GM10248 (cell line): ENCODE results near the gene HEBP1.

ENCODE experiments used
- CTCF ChIA-PET: fragments of 300-600 bp; sonication (Branson Sonifier 250); formaldehyde crosslinking; extraction: SDS; loops from one replicate; lab custom pipeline; 2021; ENCODE audit warnings: antibody characterized with exemption; lab: Yijun Ruan, JAX
- POLR2A ChIA-PET: fragments of 350-650 bp; sonication (Branson Sonifier 250); formaldehyde crosslinking; extraction: SDS; loops from one replicate; lab custom pipeline; 2020; ENCODE audit warnings: antibody characterized with exemption; lab: Yijun Ruan, JAX
- DNase-seq: peaks from one replicate; pipeline ENCODE4 v3.0.0; 2012; ENCODE audit errors: extremely low spot score
- TF ChIP-seq, protein P1 (sequence below): IDR thresholded peaks from 2 replicates; pipeline ENCODE4 v1.5.1; 2012; ENCODE audit warnings: mild to moderate bottlenecking, low read depth; ENCODE audit errors: extremely low read depth, missing control alignments, control extremely low read depth

Gene HEBP1, protein sequence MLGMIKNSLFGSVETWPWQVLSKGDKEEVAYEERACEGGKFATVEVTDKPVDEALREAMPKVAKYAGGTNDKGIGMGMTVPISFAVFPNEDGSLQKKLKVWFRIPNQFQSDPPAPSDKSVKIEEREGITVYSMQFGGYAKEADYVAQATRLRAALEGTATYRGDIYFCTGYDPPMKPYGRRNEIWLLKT

DNA sequence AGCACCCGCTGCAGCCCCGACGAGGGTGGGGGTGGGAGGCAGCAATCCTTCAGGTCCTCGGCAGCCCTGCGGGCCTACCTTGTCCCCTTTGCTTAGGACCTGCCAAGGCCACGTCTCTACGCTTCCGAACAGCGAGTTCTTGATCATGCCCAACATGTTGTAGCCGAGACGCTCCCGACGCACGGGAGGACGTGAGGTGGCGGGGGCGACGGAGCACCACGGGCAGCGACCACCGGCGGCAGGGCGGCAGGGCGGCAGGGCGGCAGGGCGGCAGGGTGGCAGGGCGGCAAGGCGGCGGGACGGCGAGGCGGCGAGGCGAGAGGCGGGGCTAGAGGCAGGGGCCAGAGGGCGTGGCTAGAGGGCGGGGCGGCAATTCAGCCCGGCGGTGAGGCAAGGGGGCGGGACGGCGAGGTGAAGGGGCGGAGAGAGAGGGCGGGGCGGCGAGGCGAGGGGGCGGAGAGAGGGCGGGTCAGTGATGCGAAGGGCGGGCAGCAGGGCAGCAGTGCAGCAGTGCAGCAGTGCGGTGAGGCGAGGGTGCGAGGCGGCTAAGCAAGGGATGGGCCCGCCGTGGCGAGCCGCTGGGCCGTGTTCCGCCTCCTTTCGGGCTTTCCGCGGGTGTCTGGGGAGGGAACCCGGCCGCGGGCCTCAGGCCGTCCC, at the start of gene HEBP1:
TSS of gene HEBP1 (minus strand) at position 307 of the 657 bp plus-strand sequence. CDS start at position 156, 151 bp downstream.
- ChIA-PET POLR2A (no interaction called here), CTCF (interaction anchor here (1.6 kb wide), 1 partner anchor 212 kb away, joined by 4 read pairs; no protein-coding TSS in a partner anchor)
- DNase-seq = peak; percentile 98
- TF ChIP-seq, protein P1, sequence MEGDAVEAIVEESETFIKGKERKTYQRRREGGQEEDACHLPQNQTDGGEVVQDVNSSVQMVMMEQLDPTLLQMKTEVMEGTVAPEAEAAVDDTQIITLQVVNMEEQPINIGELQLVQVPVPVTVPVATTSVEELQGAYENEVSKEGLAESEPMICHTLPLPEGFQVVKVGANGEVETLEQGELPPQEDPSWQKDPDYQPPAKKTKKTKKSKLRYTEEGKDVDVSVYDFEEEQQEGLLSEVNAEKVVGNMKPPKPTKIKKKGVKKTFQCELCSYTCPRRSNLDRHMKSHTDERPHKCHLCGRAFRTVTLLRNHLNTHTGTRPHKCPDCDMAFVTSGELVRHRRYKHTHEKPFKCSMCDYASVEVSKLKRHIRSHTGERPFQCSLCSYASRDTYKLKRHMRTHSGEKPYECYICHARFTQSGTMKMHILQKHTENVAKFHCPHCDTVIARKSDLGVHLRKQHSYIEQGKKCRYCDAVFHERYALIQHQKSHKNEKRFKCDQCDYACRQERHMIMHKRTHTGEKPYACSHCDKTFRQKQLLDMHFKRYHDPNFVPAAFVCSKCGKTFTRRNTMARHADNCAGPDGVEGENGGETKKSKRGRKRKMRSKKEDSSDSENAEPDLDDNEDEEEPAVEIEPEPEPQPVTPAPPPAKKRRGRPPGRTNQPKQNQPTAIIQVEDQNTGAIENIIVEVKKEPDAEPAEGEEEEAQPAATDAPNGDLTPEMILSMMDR = no peak

DNA sequence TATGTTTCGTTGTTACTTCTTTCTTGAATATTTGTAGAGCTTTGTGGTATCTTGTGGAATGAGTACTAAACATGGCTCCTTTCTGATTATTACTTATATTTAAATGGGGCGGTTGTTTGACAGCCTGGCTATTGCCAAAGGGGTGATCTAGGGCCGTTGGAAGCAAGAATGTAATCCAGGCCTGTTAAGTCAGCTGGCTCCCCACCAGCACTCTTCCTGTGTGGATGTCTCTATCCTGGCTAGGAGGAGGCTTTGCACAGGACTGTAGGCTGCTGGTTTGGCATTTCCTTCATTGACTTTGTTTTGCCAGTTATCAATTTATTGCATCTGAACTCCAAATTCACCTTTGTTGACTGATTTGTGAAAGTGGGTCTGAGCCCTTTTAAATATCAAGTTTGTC, 49.8 kb upstream of the HEBP1 start:
- no peak for DNase-seq
- TF ChIP-seq, protein P1 = no peak
- CTCF ChIA-PET = interaction anchor here (1.5 kb wide), 1 partner anchor 11 kb away, joined by 6 read pairs; no protein-coding TSS in a partner anchor
- POLR2A ChIA-PET = no interaction called here

DNA sequence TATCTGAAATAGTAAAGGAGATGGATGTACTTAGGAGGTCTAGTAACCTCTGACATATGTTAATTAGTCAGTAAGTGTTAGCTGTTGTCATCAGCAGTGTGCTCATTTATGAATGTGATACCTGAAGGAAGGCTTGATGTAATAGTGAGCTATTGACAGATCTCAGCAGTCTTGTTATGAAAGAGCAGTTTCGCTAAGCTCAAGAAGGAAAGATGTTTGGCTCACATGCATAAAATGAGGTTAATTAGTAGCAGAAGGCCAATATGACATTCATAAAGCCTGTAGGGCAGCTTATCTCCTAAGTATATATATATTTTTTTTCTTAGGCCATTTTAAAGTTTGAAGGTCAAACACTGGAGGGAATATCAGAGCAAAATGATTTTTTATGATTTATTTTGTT, 46.9 kb upstream of the HEBP1 start:
- peak; percentile 20 for DNase-seq
- TF ChIP-seq, protein P1 = no peak
- ChIA-PET CTCF (interaction anchor here (0.7 to 1.4 kb wide), 3 partner anchors 9 to 146 kb away, joined by 3 read pairs; no protein-coding TSS in a partner anchor), POLR2A (no interaction called here)

DNA sequence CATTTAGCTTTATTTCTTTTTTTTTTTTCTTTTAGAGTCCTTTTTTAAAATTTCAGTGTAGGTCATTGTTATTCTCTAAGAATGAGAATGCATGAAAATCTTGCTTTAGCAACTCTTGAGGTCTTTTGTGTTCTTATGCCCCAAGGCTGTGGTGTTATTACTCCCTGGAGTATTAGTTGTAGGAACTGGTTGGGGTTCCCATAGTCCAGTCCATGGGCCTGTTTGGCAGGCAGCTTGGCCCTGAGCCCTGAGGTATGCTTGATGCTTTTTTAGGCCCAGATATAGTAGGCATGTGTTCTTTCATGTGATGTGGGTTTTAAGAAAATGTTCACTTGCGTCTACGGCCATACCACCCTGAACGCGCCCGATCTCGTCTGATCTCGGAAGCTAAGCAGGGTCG, 45.8 kb upstream of the HEBP1 start:
- DNase-seq = no peak
- TF ChIP-seq, protein P1 = no peak
- ChIA-PET CTCF (interaction anchor here (1.1 kb wide), 1 partner anchor 167 kb away, joined by 3 read pairs; no protein-coding TSS in a partner anchor), POLR2A (interaction anchor here (0.6 kb wide), 1 partner anchor 9 kb away, joined by 3 read pairs; no protein-coding TSS in a partner anchor)

DNA sequence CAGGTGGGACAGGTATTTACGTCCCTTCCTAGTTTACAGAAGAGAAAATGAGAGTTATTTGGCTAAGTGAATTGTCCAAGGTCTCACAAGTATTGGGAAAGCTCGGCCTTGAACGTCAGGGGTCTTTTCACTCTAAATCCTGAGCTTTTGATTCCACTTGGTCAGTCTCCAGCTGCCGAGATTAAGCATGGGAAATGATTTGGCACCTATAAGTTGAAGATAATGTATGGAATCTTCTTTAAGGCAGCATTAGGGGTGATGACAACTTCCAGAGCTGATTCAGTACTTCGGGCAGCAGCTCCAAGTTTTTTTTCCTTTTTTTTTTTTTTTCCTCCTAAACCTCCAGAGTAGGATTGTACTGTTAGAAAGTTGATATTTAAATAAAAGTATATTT, 44.8 kb upstream of the HEBP1 start:
- peak; percentile 14 for DNase-seq
- TF ChIP-seq, protein P1 = no peak
- POLR2A ChIA-PET = no interaction called here
- CTCF ChIA-PET = interaction anchor here (1.1 to 1.4 kb wide), 2 partner anchors 129 to 167 kb away, joined by 3 to 4 read pairs; no protein-coding TSS in a partner anchor

DNA sequence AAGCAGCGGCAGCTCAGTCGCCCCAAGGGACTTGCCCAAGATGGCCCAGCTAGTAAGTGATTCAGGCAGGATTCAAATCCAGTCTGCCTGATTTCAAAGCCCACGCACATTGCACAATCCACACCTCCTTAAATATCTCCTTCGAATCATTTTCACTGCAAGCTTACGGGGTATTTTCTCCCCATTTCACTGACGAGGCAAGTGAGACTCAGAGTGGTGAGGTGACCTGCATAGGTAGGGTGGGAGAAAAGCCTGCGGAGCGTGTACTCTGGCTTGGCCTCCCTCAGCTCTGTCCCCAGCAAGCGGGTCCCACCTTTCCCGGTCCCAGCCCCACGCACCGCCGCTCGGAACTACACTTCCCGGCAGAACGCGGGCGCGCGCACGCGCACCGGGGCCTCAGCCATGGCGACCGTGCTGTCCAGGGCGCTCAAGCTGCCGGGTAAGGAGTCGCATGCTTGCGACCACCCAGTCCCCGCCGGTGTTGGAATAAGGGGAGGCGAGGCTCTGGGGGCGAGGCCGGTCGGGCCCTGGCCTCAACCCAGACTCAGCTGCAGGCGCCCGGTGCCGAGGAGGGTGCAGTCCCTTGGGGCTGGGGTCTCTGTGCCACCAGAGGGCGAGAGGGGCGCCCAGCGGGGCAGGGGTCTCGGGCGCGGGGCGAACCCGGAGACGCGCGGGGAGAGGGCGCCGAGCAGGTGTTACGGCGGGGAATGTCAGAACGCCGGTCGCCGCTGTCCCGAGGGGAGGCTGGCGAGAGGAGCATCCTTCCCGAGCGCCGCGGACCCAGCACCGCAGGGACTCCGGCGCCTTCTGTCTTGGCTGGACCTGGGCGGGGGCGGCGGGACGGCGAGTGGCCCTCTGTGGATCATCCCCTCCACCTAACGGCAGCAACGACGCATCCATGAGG, 44.2 kb upstream of the HEBP1 start, which contains the start of gene FAM234B:
TSS of gene FAM234B (plus strand) at position 380 of the 904 bp plus-strand sequence. CDS start at position 403, 23 bp downstream.
- POLR2A ChIA-PET = interaction anchor here (0.7 kb wide), 1 partner anchor 397 kb away, joined by 3 read pairs; no protein-coding TSS in a partner anchor
- CTCF ChIA-PET = interaction anchor here (1.1 to 1.4 kb wide), 4 partner anchors 10 to 168 kb away, joined by 3 to 6 read pairs (median 4); no protein-coding TSS in a partner anchor
- TF ChIP-seq, protein P1 = peak; percentile 7
- DNase-seq = peak; percentile 87
